SJSA1 (cell line): ENCODE measurements around the gene ZNF74. TPM values are rescaled to one million over a fixed set of nuclear protein-coding genes. Genes with fewer than 3 reads are reported as not detected.

Experiments
- DNase-seq, 2 experiments: peaks; one replicate each; pipeline ENCODE4 v3.0.0-alpha.2; 2015 to 2020; ENCODE audit warnings: low spot score in 2 of 2, low read depth in 1 of 2
- H3K27ac ChIP-seq: fragments of 250-450 bp; sonication (Bioruptor Pico); 2 replicates; pipeline ENCODE4 v1.5.1; 2020; ENCODE audit warnings: mild to moderate bottlenecking, moderate library complexity
- H3K27me3 ChIP-seq: fragments of 250-450 bp; sonication (Bioruptor Pico); replicated peaks from 2 replicates; pipeline ENCODE4 v1.5.1; 2020; ENCODE audit warnings: mild to moderate bottlenecking, moderate library complexity
- H3K36me3 ChIP-seq: fragments of 250-450 bp; sonication (Bioruptor Pico); 2 replicates; pipeline ENCODE4 v1.5.1; 2020; ENCODE audit warnings: mild to moderate bottlenecking
- H3K4me1 ChIP-seq: fragments of 250-450 bp; sonication (Bioruptor Pico); replicated peaks from 2 replicates; pipeline ENCODE4 v1.6.1; 2021; ENCODE audit warnings: mild to moderate bottlenecking
- H3K4me3 ChIP-seq: fragments of 250-450 bp; sonication (Bioruptor Pico); 2 replicates; pipeline ENCODE4 v1.5.1; 2020; ENCODE audit warnings: mild to moderate bottlenecking
- H3K9me3 ChIP-seq: fragments of 250-450 bp; sonication (Bioruptor Pico); replicated peaks from 2 replicates; pipeline ENCODE4 v1.5.1; 2020; ENCODE audit warnings: mild to moderate bottlenecking
- total RNA-seq: library from RNA; depleted of rRNA; stranded (reverse); fragments of >200 nt; shearing (Covaris generic); gene quantifications from 2 replicates; pipeline ENCODE4 v1.2.3, GENCODE V29; 2014

Gene ZNF74
- total RNA-seq, 1 experiment from 2014 or later = 11.5 TPM

DNA sequence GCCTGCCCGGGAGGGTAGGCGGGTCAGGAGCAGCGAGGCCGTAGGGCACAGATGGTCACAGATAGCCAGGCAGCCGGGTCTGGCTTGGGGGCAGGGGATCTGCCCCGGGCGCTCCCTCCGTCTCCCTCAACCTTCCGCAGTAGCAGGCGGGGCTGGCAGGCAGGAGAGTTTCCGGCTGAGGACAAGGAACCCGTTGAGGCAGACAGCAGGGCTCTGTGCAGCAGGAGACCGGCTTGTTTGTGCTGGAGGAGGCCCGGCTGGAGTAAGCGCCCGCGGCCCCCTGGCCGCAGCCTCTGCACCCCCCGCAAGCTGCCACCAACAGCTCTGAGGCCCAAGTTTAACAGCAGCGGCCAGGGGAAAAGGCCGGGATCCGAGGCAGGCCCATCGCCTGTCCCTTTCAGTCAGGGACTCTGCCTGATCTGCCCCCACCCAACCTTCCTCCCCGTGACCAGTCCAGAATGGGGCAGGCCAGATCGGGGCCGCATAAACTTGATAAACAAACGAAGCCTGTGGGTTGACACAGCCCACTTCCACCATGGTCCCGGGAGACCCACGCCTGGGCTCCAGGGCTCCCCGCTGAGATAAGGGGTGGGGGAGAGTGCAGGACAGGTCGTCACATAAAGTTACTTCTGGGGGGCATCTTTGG lies 30.1 kb downstream of the ZNF74 start:
- H3K27ac ChIP-seq = no peak overlapping the region
- H3K36me3 ChIP-seq = peaks cover 57% of the 10 kb centered on the region
- no peaks in the 10 kb centered on the region for H3K27me3 ChIP-seq
- H3K4me3 ChIP-seq = no peak overlapping the region
- H3K4me1 ChIP-seq = peaks cover 15% of the 10 kb centered on the region
- H3K9me3 ChIP-seq = no peaks in the 10 kb centered on the region
- DNase-seq = no peak

DNA sequence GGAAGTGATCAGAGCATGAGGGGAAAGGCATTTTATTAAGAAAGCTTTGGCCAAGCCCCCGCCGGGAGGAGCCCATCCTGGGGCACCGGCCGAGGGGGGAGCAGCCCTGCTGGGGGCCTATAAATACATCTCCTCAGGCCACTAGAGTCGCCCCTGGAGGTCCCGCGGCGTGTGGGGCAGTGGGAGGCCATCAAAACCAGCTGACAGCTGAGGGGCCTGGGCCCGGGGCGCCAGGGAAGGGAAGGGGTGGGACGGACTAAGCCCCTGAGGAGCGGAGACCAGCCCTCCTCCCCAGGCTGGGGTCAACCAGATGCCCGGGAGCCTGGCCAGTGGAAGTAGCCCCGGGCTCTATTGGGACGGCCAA lies 30.6 kb downstream of the ZNF74 start:
- Histone ChIP-seq H3K9me3 (no peaks in the 10 kb centered on the region), H3K27ac (no peak overlapping the region), H3K27me3 (no peaks in the 10 kb centered on the region), H3K4me1 (peaks cover 15% of the 10 kb centered on the region), H3K4me3 (no peak overlapping the region), H3K36me3 (peaks cover 62% of the 10 kb centered on the region)
- DNase-seq = no peak

DNA sequence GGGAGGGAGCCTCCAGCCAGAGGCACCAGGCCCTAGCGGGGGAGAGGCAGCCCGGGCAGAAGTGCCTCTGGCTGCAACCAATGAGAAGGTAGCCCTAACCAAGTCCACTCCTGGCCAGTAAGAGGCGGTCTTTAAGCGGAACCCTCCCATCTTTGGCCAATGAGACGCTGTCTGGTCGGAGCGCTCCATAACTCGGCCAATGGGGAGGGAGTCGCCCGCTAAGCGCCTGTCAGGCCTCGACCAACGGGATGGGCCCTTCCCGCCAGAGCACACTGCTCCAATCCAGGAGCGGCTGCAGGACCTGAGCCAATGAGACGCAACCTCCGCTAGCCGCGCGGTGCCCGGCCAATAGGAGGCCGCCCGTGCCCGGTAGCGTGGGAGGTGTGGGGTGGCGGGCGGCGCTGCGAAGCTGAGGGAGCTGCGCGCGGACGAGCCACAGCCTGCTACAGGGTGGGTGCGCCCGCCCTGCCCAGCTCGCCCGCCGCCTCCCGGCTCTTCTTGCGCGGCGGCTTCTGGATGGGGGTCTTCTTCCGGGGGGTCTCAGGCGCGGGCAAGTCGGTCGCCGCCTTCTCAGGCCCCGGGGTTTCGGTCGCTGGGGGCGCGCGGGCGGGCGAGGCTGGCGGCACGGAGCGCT lies 31.1 kb downstream of the ZNF74 start:
- peaks cover 67% of the 10 kb centered on the region for H3K36me3 ChIP-seq
- no peak overlapping the region for H3K27ac ChIP-seq
- H3K27me3 ChIP-seq = no peaks in the 10 kb centered on the region
- no peak overlapping the region for H3K4me3 ChIP-seq
- no peak for DNase-seq
- H3K4me1 ChIP-seq = peaks cover 15% of the 10 kb centered on the region
- H3K9me3 ChIP-seq = no peaks in the 10 kb centered on the region

DNA sequence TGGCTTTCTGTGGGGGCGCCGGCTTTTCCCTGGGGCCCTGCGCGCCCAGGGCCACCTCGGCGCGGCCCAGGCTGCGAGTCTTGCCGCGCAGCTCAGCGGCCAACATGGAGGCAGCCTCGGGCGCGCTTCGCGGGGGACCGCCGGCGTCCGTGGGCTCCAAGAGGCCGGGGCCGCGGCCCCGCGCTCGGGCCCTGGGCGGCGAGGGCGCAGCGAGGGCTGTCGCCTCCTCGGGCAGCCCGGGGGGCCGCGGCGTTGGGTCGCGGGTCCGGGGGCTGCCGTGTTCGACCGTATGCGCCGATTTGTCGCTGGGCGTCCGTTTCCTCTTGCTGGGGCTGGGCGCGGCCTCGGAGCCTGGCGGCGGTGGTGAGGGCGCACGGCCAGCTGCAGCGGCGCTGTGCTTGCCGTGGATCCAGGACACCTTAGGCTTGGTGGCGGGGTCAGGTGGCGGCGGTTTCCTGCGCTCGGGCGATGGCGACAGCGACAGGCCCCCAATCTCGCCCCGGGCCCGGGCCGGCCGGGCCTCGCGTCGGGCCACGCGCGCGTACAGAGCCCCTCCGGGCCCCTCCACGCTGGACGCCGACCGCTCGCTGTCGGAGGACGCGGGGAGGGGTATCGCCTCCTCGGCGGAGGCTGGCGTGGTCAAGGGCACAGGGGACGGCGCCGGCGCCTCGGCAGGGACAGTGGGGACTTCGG lies 31.8 kb downstream of the ZNF74 start:
- Histone ChIP-seq H3K4me3 (no peak overlapping the region), H3K27me3 (no peaks in the 10 kb centered on the region), H3K9me3 (no peaks in the 10 kb centered on the region), H3K27ac (no peak overlapping the region), H3K36me3 (peaks cover 74% of the 10 kb centered on the region), H3K4me1 (peaks cover 15% of the 10 kb centered on the region)
- no peak for DNase-seq

DNA sequence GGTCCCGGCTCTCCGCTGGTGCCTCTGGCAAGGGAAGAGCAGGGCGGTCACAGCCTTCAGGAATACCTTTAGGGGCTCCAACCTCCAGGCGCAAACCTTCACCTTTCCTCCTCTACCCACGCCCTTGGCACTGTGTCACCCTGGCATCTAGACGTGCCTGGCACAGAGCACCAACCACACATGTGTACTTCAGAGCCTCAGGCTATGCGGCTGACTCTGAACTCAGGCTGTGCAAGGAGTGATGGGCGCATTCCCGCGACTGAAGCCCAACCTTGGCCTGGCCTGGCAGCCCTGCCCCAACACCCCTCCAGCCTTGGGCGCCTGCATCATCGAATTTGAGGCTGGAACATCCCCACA lies 32.3 kb downstream of the ZNF74 start:
- Histone ChIP-seq H3K36me3 (peaks cover 79% of the 10 kb centered on the region), H3K27ac (no peak overlapping the region), H3K4me3 (no peak overlapping the region), H3K4me1 (peaks cover 15% of the 10 kb centered on the region), H3K27me3 (no peaks in the 10 kb centered on the region), H3K9me3 (no peaks in the 10 kb centered on the region)
- no peak for DNase-seq

DNA sequence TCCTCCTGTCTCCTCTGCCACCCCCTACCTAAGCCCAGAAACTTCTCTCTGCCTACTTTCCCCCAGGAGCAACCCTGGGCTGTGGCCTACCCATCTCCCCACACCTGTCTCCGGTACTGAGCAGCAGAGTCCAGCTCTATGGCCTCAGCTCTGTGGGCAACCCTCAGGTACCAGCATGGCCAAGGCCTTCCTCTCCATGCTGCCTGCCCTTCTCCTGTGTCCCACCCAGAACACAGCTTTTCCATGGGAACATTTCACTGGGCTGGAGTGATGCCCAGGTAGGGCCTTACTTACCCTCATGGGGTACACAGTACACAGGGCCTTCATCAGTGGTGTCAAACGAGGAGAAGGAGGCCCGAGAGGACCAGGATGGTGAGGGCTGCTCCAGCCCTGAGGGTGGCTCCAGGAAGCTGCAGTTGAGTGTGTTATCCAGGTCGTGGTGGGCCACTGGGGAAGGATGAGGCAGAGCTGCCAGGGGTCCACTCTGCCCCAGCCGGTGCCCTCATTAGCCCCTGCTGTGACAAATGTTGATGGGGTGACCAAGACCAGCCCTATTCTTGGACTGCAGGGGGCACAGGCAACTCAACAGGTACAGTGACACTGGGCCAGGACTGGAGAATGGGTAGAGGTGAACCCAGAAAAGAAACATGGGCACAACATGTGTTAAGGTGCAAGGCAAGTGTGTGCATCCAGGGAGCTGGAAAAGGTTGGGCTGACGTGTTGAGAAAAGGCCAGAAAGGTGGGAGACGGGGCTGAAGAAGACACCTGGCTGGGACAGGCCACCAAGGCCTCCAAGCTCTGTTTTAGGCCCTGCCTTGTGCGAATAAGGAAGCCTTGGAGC lies 33.4 kb downstream of the ZNF74 start:
- Histone ChIP-seq H3K4me1 (peaks cover 11% of the 10 kb centered on the region), H3K9me3 (no peaks in the 10 kb centered on the region), H3K4me3 (no peak overlapping the region), H3K27ac (no peak overlapping the region), H3K36me3 (peaks cover 83% of the 10 kb centered on the region), H3K27me3 (no peaks in the 10 kb centered on the region)
- no peak for DNase-seq

DNA sequence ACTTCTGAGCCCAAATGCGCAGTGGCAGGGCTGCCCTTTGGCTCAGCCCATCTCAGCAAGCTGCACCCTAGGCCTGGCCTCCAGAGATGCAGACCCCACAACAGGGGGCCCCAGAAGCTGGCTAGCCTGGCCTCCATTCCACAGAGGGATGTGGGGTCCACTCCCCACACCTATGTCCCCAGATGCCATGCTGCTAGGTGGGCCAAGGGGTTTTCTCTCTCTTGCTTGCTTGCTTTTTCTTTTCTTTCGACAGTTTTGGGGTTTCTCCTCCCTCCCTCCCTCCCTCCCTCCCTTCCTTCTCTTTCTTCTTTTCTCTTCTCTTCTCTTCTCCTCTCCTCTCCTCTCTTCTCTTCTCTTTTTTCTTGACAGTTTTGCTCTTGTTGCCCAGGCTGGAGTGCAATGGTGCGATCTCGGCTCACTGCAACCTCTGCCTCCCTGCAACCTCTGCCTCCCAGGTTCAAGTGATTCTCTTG lies 34.0 kb downstream of the ZNF74 start:
- no peak for DNase-seq
- H3K4me3 ChIP-seq = no peak overlapping the region
- no peaks in the 10 kb centered on the region for H3K27me3 ChIP-seq
- H3K9me3 ChIP-seq = no peaks in the 10 kb centered on the region
- peaks cover 4% of the 10 kb centered on the region for H3K4me1 ChIP-seq
- H3K27ac ChIP-seq = no peak overlapping the region
- peaks cover 85% of the 10 kb centered on the region for H3K36me3 ChIP-seq

DNA sequence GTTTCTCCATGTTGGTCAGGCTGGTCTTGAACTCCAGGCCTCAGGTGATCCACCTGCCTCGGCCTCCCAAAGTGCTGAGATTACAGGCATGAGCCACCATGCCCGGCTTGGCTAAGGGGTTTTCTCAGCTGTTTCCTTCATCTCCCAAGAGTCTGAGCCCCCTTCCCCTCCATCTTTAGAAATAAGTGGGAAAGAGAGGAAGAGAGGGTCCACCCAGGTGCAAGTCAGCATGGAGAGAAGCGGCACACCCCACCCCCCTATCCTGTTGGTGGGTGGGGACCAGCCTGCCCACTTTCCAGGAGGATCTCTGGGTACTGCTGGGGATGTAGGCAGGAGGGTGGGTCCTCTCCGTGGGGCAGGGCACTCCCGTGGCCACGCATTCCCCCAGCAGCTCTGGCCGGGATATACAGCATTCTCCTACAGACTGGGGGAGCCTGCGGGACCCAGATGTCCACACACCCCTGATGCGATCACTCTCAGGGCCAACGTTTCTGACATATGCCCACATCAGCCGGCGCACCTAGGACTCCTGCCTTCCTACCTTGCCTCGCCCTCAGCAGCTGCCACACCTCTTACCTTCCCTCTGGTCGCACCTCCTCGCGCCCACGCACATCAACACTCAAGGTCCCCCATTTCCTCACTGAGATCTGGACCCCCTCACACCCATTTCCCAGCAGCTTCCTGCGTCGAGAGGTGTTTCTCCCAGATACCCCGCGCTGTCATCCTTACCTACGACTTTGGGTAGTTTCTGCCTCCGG lies 34.7 kb downstream of the ZNF74 start:
- Histone ChIP-seq H3K4me3 (no peak overlapping the region), H3K36me3 (peaks cover 83% of the 10 kb centered on the region), H3K9me3 (no peaks in the 10 kb centered on the region), H3K27me3 (no peaks in the 10 kb centered on the region), H3K27ac (no peak overlapping the region), H3K4me1 (no peaks in the 10 kb centered on the region; the same call in 1 of the 2 replicates)
- no peak for DNase-seq

DNA sequence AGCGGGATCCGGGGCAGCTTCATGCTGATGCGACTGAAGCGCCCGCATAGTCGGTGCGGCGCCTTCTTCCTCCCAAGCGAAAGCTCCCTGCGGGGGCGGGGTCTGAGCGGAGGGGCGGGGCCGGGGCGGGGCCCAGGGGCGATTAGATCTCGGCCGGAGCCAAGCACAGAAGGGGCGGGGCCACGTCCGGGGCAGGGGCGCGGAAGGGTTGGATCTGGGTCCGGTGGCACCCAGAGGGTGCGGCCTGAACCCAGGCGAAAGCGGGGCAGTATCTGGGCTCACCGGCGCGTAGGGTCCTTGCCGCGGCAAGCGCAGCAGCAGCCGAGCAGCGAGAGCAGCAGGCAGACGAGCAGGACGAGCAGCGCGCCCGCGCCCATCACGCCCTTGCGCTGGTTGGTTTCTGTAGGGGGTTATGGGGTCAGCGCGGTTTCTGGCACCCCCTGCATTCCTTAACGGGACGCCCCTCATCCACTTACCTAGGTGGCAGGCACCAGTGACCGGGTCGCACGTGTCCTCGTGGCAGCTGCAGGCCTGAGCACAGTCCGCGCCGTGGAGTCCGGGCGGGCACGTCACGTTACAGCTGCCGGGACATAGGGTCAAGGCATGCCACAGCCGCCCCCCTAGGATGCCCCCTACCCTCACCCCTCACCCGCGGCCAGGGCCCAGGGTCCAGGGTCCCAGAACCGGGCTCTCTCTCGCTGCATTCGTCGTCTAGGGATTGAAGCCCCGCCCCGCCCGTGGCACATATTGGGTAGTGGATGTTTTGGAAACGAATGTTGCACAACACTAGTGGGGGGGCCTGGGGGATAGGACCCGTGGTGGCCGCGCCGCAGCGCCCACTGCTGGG lies 35.5 kb downstream of the ZNF74 start:
- H3K4me3 ChIP-seq = no peak overlapping the region
- DNase-seq = no peak
- H3K27me3 ChIP-seq = no peaks in the 10 kb centered on the region
- no peaks in the 10 kb centered on the region for H3K9me3 ChIP-seq
- H3K36me3 ChIP-seq = peaks cover 83% of the 10 kb centered on the region
- no peaks in the 10 kb centered on the region for H3K4me1 ChIP-seq
- no peak overlapping the region for H3K27ac ChIP-seq

DNA sequence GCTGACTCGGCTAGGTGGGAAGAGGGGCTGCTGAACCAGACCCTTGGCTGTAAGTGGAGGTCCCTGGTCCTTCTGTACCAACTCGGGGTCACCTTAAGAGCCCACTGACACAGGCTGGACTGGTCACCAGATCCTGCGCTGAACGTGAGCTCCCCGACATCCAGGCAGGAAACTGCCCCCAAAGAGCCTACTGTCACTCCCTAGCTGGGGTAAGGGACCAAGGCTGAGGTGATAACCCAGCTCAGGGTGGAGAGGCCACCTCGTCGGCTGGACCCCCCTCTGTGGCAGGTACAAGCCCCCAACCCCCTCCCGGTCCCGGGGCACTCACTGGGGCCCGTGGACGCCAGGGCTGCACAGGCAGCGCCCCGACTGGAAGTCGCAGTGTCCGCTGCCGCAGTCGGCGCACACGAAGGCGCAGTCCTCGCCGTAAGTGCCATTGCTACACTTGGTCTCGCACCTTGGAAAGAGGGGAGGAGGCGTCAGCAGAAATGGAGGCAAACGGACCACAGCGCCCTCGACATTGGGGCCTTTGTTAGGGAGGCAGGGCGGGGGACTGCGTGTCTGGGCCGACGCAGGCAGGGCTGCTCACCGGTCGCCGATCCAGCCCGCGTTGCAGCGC lies 36.3 kb downstream of the ZNF74 start:
- Histone ChIP-seq H3K27me3 (no peaks in the 10 kb centered on the region), H3K27ac (no peak overlapping the region), H3K4me3 (no peak overlapping the region), H3K4me1 (peaks cover 4% of the 10 kb centered on the region), H3K36me3 (peaks cover 82% of the 10 kb centered on the region), H3K9me3 (no peaks in the 10 kb centered on the region)
- no peak for DNase-seq

DNA sequence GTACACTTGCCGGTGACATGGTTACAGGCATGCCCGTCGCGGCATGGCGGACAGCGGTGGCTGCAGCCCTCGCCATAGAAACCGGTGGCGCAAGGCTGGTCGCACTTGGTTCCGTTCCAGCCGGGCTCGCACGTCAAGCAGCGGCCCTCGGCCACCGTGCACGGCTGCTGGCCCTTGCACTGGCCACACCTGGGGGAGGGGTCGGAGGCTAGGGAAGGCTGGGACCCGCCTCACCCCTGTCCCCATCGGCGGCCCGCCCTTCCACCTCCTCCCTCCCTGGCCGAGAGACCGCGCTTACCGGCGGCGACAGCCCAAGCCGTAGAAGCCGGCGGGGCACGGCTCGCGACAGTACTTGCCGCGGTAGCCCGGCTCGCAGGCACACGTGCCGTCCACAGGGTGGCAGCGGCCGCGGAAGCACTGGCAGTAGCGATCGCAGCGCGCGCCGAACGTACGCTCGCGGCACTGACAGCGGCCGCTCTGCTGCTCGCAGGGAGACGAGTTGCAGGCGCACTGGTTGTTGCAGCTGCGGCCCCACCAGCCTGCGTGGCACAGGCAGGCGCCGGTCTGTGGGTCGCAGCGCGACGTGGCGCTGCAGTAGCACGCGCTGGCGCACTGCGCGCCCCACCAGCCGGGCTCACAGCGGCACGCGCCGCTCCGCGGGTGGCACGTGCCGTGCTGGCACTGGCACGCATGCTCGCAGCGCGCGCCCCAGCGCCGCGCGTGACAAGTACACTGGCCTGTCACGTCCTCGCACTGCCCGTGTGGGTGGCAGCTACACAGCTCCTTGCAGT lies 37.0 kb downstream of the ZNF74 start:
- H3K27me3 ChIP-seq = no peaks in the 10 kb centered on the region
- peaks cover 11% of the 10 kb centered on the region for H3K4me1 ChIP-seq
- no peak overlapping the region for H3K4me3 ChIP-seq
- peaks cover 84% of the 10 kb centered on the region for H3K36me3 ChIP-seq
- no peaks in the 10 kb centered on the region for H3K9me3 ChIP-seq
- no peak overlapping the region for H3K27ac ChIP-seq
- DNase-seq = no peak
